Peyer's patch (tissue), 4 donors: Measurements from ENCODE around the gene ZNF618.

Experiments used
- CTCF ChIP-seq, 6 experiments: fragments of 450-650 bp in 4 of 6; fragments of 200-600 bp in 2 of 6; sonication (generic) in 1 of 6; IDR thresholded peaks; one replicate each; pipeline ENCODE4 v1.5.1; 2017 to 2019; ENCODE audit warnings: antibody characterized with exemption in 6 of 6, mild to moderate bottlenecking in 3 of 6, moderate library complexity in 1 of 6
- POLR2A ChIP-seq, 2 donors: fragments of 450-650 bp; IDR thresholded peaks; one replicate each; pipeline ENCODE4 v1.5.1; 2017; ENCODE audit warnings: antibody characterized with exemption in 2 of 2, mild to moderate bottlenecking in 2 of 2, moderate library complexity in 2 of 2

GRCh38 chr9:114017741-114018715 lies 141.9 kb downstream of the ZNF618 start:
- TF ChIP-seq CTCF (IDR thresholded peaks at IDR 0.05), result no peak
- TF ChIP-seq POLR2A (IDR thresholded peaks at IDR 0.05), result no peak
